Activated B cell treated with CpG ODN at 0.5 μM for 24 hours (primary cell): Measurements from ENCODE around the gene LMCD1. TPM values are rescaled to one million over a fixed set of nuclear protein-coding genes. Genes with fewer than 3 reads are reported as not detected.

Experiments used
- ATAC-seq: fragments of 200-7000 bp; cut with Tn5 transposase; one replicate; pipeline ENCODE4 v1.10.0; 2021; ENCODE audit warnings: low read depth, mild to moderate bottlenecking, moderate library complexity
- CTCF ChIA-PET: fragments of 350-600 bp; sonication (Branson Sonifier 250); formaldehyde crosslinking; loops from one replicate; lab custom pipeline; 2021; ENCODE audit warnings: antibody characterized with exemption; lab: Charles Lee
- POLR2A ChIA-PET: fragments of 350-600 bp; sonication (Branson Sonifier 250); formaldehyde crosslinking; loops from one replicate; lab custom pipeline; 2021; ENCODE audit warnings: antibody characterized with exemption; lab: Charles Lee
- DNase-seq: peaks from one replicate; pipeline ENCODE4 v3.0.0; 2022
- H3K27ac Mint-ChIP-seq: one replicate; pipeline ENCODE4 v1.8.0; 2020; ENCODE audit warnings: mixed read lengths
- H3K27me3 Mint-ChIP-seq: one replicate; pipeline ENCODE4 v1.8.0; 2021; ENCODE audit warnings: mixed read lengths
- H3K36me3 Mint-ChIP-seq: one replicate; pipeline ENCODE4 v1.8.0; 2021; ENCODE audit warnings: low read depth, mixed read lengths
- H3K4me1 Mint-ChIP-seq: one replicate; pipeline ENCODE4 v1.8.0; 2021; ENCODE audit warnings: mixed read lengths
- H3K4me3 Mint-ChIP-seq: one replicate; pipeline ENCODE4 v1.8.0; 2020; ENCODE audit warnings: mild to moderate bottlenecking, mixed read lengths
- H3K9me3 Mint-ChIP-seq: one replicate; pipeline ENCODE4 v1.8.0; 2020; ENCODE audit warnings: mixed read lengths
- intact Hi-C: fragments of 100-400 bp; cut with micrococcal nuclease; formaldehyde crosslinking; loops from one replicate; pipeline ENCODE4 v1.15.1; 2024
- total RNA-seq: library from RNA; stranded (reverse); gene quantifications from 2 replicates; pipeline ENCODE4 v1.2.3, GENCODE V29; 2022
- TF ChIP-seq, protein P1 (sequence below): fragments of 200-600 bp; IDR thresholded peaks from one replicate; pipeline ENCODE4 v1.8.0; 2022; ENCODE audit warnings: antibody characterized with exemption, mild to moderate bottlenecking

Gene LMCD1
- total RNA-seq, 1 donor from 2014 or later, result 6.0 TPM

DNA sequence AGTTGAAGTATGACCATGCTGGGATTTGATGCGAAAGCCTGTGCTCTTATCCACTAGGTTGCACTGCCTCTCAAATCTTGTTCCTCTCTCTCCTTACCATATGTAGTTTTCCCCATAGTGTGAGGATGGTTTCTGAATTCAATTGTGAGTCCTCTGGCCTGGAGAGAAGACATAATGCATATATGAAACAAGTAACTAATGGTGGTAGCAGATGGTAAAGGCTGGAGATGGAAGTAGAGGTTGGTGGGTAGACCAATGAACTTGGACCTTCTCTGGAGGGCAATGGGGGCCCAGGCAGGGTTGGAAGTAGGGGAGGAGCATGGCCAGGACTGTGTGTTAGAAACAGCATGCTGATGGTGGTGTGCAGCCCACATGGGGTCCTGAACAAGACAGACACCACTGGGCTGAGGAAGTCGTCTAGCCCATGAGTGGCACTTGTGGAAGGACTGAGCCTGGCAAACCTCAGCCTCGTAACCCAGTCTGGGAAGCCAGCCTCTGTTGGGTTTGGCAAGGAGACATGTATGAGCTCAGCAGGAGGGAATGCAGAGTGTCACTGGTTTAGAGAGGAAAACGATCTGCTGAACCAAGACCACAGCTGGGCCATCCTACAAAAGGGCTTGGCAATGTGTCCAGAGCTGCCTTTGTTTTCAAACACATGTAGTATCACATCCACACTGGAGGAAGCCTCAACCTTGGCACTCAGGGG lies 18.5 kb upstream of the LMCD1 start:
- H3K36me3 Mint-ChIP-seq, result no peaks in the 10 kb centered on the region
- DNase-seq, result no peak
- TF ChIP-seq, protein P1, sequence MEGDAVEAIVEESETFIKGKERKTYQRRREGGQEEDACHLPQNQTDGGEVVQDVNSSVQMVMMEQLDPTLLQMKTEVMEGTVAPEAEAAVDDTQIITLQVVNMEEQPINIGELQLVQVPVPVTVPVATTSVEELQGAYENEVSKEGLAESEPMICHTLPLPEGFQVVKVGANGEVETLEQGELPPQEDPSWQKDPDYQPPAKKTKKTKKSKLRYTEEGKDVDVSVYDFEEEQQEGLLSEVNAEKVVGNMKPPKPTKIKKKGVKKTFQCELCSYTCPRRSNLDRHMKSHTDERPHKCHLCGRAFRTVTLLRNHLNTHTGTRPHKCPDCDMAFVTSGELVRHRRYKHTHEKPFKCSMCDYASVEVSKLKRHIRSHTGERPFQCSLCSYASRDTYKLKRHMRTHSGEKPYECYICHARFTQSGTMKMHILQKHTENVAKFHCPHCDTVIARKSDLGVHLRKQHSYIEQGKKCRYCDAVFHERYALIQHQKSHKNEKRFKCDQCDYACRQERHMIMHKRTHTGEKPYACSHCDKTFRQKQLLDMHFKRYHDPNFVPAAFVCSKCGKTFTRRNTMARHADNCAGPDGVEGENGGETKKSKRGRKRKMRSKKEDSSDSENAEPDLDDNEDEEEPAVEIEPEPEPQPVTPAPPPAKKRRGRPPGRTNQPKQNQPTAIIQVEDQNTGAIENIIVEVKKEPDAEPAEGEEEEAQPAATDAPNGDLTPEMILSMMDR, result no peak
- H3K27ac Mint-ChIP-seq, result no peak overlapping the region
- ChIA-PET POLR2A (no interaction called here), CTCF (no interaction called here)
- no peak for ATAC-seq
- intact Hi-C loops, result no loop called here
- H3K27me3 Mint-ChIP-seq, result no peaks in the 10 kb centered on the region
- H3K4me1 Mint-ChIP-seq, result no peaks in the 10 kb centered on the region
- H3K9me3 Mint-ChIP-seq, result no peaks in the 10 kb centered on the region
- H3K4me3 Mint-ChIP-seq, result no peak overlapping the region

- DNase-seq (no peak), ATAC-seq (no peak)
- Mint-ChIP-seq H3K4me1 (no peaks in the 10 kb centered on the region), H3K9me3 (no peaks in the 10 kb centered on the region), H3K27ac (no peak overlapping the region), H3K4me3 (no peak overlapping the region), H3K36me3 (no peaks in the 10 kb centered on the region), H3K27me3 (no peaks in the 10 kb centered on the region)
- POLR2A ChIA-PET, result no interaction called here
- TF ChIP-seq, protein P1, result no peak
- intact Hi-C loops, result no loop called here
- CTCF ChIA-PET, result no interaction called here
Measured at GRCh38 chr3:8484409-8485140, 17.0 kb upstream of the LMCD1 start.

GRCh38 chr3:8485141-8485870 lies 16.3 kb upstream of the LMCD1 start:
- H3K9me3 Mint-ChIP-seq, result no peaks in the 10 kb centered on the region
- DNase-seq, result no peak
- no peaks in the 10 kb centered on the region for H3K27me3 Mint-ChIP-seq
- no peaks in the 10 kb centered on the region for H3K4me1 Mint-ChIP-seq
- ChIA-PET POLR2A (no interaction called here), CTCF (no interaction called here)
- no peak overlapping the region for H3K4me3 Mint-ChIP-seq
- ATAC-seq, result no peak
- H3K27ac Mint-ChIP-seq, result no peak overlapping the region
- intact Hi-C loops, result no loop called here
- H3K36me3 Mint-ChIP-seq, result no peaks in the 10 kb centered on the region
- TF ChIP-seq, protein P1, result no peak

DNA sequence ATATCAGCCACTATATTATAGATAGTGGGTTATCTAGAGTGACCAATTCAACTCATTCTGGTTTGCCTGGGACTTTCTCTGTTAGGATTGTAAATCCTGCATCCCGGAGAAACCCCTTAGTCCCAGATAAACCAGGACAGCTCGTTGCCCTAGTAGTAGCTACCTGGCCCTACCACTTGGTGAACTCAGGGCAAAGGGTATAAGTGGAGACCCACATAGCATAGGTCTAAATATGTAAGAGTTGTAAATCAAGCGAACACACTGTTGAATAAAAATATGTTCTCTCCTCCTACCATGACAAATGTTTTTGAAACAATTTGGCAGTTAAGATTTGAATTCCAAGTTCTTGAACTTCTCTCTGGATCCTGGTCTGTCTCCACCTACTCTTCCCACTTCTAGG lies 15.7 kb upstream of the LMCD1 start:
- no peaks in the 10 kb centered on the region for H3K9me3 Mint-ChIP-seq
- H3K4me1 Mint-ChIP-seq, result no peaks in the 10 kb centered on the region
- no peak for DNase-seq
- ChIA-PET POLR2A (no interaction called here), CTCF (no interaction called here)
- no peaks in the 10 kb centered on the region for H3K27me3 Mint-ChIP-seq
- no peaks in the 10 kb centered on the region for H3K36me3 Mint-ChIP-seq
- no peak overlapping the region for H3K27ac Mint-ChIP-seq
- intact Hi-C loops, result no loop called here
- TF ChIP-seq, protein P1, result no peak
- H3K4me3 Mint-ChIP-seq, result no peak overlapping the region
- no peak for ATAC-seq

DNA sequence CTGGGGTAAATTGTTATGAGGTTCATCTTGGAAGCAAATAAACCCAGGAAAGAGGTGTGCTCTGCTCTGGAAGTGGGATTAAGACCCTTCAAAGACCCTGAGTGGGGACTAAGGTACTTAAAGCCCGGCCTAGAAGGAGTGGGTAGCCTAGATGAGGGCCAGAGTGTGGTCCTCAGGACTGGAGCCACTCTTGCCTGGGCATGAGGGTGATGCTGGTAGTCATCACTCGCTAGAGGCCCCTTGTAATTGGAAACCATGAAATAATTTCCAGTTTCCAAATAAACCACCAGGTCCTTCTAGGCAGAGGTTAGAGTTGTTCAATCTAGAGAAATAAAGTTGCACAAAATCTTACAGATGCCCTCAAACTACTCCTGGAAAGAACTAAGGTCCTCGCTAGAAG lies 15.2 kb upstream of the LMCD1 start:
- CTCF ChIA-PET, result no interaction called here
- Mint-ChIP-seq H3K4me3 (no peak overlapping the region), H3K27me3 (no peaks in the 10 kb centered on the region), H3K9me3 (no peaks in the 10 kb centered on the region), H3K4me1 (no peaks in the 10 kb centered on the region), H3K27ac (no peak overlapping the region), H3K36me3 (no peaks in the 10 kb centered on the region)
- DNase-seq, result no peak
- ATAC-seq, result no peak
- intact Hi-C loops, result no loop called here
- POLR2A ChIA-PET, result no interaction called here
- TF ChIP-seq, protein P1, result no peak
